CD4-positive, alpha-beta T cell treated with Interleukin-6 at 100 ng/mL for 8 hours (primary cell): ENCODE measurements around the gene ATP13A4.

Source experiments
- DNase-seq: peaks from one replicate; pipeline ENCODE4 v3.0.0-alpha.2; 2020; ENCODE audit warnings: mixed read lengths, low spot score

ATP13A4 gene

GRCh38 chr3:193554811-193555210 lies at the start of gene ATP13A4:
ATP13A4 (minus strand) TSS chr3:193554895; CDS start chr3:193554799, 96 bp downstream.
- DNase-seq: no peak

GRCh38 chr3:193599393-193599792 lies 44.7 kb upstream of the ATP13A4 start:
- no peak for DNase-seq

- DNase-seq: no peak
These were observed 43.5 kb upstream of the ATP13A4 start for GRCh38 chr3:193598202-193598601.

GRCh38 chr3:193595939-193596487 lies 41.3 kb upstream of the ATP13A4 start:
- no peak for DNase-seq

- no peak for DNase-seq
These were observed 40.4 kb upstream of the ATP13A4 start for GRCh38 chr3:193594946-193595689.

- no peak for DNase-seq
These were observed 39.0 kb upstream of the ATP13A4 start for GRCh38 chr3:193593668-193594030.

- peak; percentile 91 for DNase-seq
These were observed 38.4 kb upstream of the ATP13A4 start, which contains the start of gene OPA1 for GRCh38 chr3:193592841-193593667. OPA1 (plus strand) TSS chr3:193593208; CDS start chr3:193593378, 170 bp downstream.

- DNase-seq: no peak
These were observed 35.6 kb upstream of the ATP13A4 start for GRCh38 chr3:193590088-193590856.

GRCh38 chr3:193589616-193590015 lies 34.9 kb upstream of the ATP13A4 start:
- DNase-seq: no peak

GRCh38 chr3:193589129-193589528 lies 34.4 kb upstream of the ATP13A4 start:
- DNase-seq: no peak

GRCh38 chr3:193586526-193586925 lies 31.8 kb upstream of the ATP13A4 start:
- DNase-seq: no peak

GRCh38 chr3:193585530-193585929 lies 30.8 kb upstream of the ATP13A4 start:
- no peak for DNase-seq

- DNase-seq: no peak
These were observed 19.9 kb upstream of the ATP13A4 start for GRCh38 chr3:193574488-193575070.

GRCh38 chr3:193573403-193574191 lies 18.9 kb upstream of the ATP13A4 start:
- DNase-seq: no peak

- peak; percentile 29 for DNase-seq
These were observed 17.8 kb upstream of the ATP13A4 start for GRCh38 chr3:193572426-193572908.

- no peak for DNase-seq
These were observed 14.4 kb upstream of the ATP13A4 start for GRCh38 chr3:193569119-193569518.

GRCh38 chr3:193564012-193564411 lies 9.3 kb upstream of the ATP13A4 start:
- no peak for DNase-seq

- DNase-seq: no peak
These were observed 8.7 kb upstream of the ATP13A4 start for GRCh38 chr3:193563426-193563825.

- no peak for DNase-seq
These were observed 6.2 kb upstream of the ATP13A4 start for GRCh38 chr3:193560870-193561269.

- no peak for DNase-seq
These were observed 5.4 kb upstream of the ATP13A4 start for GRCh38 chr3:193560091-193560490.

- DNase-seq: no peak
These were observed 4.4 kb upstream of the ATP13A4 start for GRCh38 chr3:193559100-193559499.
